NCI-H2107 (cell line): ENCODE results near the gene BRI3BP.
"Not testable (repeated sequence)": the region's sequence is repeated elsewhere in the genome, so short reads cannot be mapped to it uniquely, and the experiment has no call there.

ENCODE experiments used
- DNase-seq: peaks from one replicate; lab custom pipeline; 2025; lab: John Stamatoyannopoulos, UW

The BRI3BP gene

DNA sequence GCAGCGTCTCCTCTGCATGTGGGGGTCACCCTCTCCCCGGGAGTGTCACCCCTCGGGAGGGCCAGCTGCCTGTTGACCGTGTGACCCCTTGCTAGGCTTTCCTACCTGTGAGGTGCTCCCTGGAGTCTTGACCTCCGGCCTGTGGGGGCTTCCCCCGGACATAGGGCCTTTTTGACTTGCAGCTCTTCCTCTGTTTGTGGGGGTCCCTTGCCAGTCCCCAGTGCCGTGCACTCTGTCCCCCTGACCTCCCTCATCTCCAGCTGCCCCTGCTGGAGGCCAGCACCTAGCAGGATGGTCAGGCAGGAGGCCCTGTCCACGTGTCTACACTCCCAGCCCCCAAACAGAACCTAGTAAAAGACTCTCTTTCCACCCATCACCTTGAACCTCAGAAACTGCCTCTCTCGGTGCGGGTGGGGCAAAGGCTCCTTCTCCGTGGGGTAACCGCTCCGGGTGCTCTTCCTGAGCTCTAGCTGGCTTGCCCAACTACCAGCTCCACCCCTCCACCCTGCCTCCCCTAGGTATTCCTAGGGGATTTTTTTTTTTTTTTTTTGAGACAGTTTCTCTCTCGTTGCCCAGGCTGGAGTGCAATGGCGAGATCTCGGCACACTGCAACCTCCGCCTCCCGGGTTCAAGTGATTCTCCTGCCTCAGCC is 72.6 kb downstream of the BRI3BP start:
- DNase-seq, result no peak

DNA sequence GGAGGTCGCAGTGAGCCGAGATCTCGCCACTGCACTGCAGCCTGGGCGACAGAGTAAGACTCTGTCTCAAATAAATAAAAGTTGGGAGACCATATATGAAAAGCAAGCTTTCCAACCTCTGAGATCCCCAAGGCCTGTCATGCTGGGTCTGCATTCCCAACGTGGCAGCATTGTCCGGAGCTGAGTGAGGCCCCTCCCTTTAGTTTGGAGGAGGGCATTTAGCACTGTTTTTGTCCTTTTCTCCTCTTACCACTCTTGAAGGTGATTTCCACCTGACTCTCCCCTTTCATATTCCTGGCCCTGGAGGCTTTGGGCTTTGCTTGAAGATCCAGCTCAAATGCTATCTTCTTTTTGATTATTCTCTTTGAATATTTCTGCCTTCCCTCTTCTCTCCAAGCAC is 74.9 kb downstream of the BRI3BP start:
- DNase-seq, result no peak

DNA sequence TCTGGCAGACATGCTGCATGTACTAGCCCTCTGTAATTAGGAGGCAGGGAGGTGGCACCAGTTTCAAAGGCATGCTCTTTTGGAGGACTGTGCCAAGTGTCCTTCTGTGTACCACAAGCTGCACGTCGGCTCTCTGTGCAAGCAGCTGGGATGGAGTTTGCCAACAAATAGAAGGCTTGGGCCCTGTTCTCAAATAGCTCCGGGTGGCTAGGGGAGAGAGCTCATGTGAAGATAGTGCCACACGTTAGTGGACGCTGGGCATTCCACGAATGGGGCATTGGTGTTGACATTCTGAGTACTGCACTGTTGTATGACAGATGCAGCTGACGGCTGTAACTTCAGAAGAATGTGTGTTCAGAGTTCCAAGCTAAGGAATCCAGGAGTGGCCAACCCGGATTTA is 76.2 kb downstream of the BRI3BP start:
- no peak for DNase-seq

DNA sequence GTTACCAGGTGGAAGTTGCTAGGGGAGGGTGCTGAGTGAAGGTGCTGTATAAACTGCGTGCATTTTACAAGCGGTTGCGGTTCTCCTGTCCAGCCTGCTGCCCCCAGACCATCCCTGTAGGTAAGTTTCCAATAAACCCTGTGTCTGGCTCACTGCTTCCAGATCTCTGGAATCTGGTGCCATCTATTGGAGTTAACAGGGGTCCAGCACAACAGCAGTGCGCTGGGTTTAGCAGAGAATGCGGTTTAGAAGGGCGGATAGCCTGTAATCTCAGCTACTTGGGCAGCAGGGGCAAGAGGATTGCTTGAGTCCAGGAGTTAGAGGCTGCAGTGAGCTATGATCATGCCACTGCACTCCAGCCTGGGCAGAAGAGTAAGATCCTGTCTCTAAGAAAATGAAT is 76.7 kb downstream of the BRI3BP start:
- no peak for DNase-seq

DNA sequence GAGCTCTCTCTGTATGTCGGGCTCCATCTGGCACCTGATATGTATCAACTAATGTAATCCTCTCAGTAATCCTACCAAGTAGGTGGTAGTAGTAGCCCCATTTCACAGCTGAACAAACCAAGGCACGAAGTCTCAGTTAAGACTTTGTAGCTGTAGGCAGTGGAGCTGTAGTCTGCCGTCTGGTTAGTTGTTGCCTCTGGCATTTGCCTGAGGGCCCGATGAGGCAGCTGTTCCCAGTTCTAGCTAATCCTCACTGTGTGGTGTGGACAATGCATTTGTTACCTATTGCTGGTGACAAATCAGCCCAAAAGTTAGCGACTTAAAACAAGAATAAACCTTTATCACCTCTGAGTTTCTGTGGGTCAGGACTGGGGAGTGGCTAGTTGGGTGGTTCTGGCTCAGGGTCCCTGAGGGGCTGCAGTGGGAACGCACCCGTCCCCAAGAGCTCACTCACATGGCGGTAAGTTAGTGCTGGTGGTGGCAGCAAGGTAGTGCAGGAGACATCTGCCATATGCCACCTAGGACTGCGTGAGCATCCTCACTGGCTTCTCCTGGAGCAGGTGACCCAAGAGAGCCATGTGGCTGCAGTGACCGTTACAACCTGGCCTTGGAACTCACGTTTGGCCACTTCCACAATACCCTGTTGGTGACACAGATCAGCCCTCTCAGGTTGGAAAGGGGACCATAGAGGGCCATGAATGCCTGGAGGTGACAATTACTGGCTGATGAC is 77.4 kb downstream of the BRI3BP start:
- no peak for DNase-seq

DNA sequence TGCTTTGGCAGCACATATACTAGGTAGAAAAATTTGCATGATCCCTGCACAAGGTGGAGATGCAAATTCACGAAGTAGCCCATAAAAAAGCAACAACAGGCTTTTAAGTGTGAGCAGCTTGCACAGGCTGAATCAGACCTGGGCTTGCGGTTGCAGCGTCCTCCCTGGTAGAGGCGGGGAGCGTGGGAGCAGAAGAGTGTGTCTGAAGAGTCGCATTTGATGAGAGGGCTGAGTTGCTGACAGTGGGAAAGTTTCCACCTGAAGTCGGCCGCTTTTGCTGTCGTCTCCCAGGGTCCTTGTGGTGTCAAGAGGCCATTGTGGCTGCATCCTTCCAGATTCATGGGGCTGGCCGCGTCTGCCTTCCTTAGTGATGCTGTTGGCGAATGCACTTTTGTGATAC is 78.0 kb downstream of the BRI3BP start:
- no peak for DNase-seq

DNA sequence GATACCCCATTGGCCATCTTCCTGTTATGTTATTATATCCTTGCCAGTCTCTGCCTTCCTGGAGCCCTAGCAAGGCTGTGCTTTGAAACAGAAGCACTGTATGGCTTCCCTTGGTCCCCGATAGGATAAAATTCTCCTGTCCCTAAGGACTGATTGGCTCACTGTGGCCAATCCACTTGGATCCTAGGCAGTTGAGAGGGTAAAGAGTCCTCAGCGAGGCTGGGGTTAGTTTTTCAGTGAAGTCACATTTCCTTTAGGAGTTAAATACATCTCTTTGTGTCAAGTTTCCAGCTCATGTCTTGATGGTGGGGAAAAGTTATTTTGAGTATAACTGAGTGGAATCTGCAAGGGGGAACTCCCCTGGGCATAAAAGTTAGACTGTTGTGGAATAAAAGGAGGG is 79.1 kb downstream of the BRI3BP start:
- no peak for DNase-seq

DNA sequence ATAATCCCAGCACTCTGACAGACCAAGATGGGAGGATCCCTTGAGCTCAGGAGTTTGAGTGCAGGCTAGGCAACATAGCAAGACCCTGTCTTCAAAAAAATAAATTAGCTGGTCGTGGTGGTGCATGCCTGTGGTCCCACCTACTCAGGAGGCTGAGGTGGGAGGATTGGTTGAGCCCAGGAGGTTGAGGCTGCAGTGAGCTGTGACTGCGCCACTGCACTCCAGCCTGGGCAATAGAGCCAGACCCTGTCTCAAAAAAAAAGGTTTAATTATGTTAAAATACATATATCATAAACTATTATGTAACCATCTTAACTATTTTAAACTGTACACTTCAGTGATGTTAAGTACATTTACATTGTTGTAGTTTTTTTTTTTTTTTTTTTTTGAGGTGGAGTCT is 80.8 kb downstream of the BRI3BP start:
- not testable (repeated sequence) for DNase-seq

DNA sequence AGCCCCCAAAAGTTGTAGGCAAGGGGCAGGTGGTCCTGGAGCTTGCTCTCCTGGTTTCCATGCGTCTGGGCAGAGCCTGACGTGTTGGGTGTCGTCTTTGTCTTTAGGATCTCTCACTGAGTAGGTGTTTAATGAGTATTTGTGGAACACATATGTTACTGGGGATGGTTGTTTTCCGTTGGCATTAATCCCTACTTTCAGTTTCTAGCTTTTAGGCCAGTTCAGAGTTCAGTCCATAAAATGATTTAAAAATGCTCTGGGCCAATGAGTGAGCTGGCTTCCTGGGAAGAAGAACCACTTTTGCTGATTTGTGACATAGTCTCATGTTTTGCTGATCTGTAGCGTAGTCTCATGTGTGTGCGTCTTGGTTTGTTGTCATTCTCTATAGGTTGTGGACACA is 82.7 kb downstream of the BRI3BP start:
- no peak for DNase-seq

DNA sequence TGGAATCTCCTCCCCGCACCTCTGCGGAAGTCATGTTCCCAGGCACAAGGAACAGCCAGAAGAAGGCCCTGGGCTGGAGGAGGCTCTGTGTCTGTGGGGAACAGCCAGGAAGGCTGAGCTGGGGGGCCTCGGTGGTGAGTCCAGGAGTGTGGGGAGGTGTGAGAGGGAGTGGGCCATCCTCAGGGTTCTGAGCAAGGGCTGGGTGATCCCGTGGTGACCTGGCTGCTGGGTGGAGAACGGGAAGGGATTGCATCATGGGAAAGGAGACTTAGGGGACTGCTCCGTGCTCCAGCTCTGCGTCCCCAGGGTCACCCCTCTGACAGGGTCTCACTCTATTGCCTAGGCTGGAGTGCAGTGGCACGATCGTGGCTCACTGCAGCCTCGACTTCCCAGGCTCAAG is 85.6 kb downstream of the BRI3BP start:
- no peak for DNase-seq

DNA sequence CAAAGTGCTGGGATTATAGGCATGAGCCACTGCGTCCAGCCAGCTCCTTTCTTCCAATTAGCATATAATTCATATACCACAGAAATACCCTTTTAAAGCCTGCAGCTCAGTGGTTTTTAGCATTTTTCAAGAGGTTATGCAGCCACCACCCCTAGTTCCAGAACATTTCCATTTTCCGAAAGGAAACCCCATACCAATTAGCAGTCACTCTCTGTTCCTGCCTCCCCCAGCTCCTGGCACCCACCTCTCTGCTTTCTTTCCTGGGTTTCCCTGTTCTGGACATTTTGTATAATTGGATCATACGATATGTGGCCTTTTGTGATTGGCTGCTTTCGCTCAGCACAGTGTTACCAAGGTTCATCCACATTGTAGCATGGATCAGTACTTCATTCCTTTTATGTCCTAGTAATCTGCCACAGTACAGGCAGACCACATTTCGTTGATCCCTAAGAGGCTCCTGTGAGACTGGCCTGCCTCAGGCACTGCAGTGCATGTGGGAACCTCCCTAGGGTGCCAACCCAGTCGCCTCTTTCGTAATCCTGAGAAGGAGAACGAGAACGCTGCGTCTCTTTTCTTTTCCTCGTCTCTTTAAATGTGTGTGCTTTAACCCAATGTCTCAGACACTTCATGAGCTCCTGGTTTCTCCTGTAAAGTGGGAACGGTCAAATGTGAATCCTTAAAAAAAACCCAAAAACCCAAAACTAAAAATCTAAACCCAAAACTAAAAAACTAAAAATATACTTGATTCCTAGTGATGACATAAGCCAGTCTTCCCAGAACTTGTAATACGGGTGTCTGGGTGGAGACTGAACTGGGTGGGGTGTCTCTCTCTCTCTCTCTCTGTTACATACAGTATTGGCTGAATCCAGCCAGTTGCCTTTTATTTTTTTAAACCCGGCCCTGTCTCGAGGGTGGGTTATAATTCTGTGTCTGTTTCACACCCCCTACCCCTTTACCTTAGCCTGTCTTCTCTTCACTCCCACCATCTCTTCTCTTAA is 86.5 kb downstream of the BRI3BP start:
- DNase-seq, result peak; percentile 47
